Fibroblast of lung (primary cell): ENCODE results near the gene FMN1. TPM values are rescaled to one million over a fixed set of nuclear protein-coding genes. Genes with fewer than 3 reads are reported as not detected.

Experiments used
- DNase-seq, 2 donors: peaks; one replicate each; pipeline versions ENCODE4 v3.0.0 to v3.0.0-alpha.2; 2010; ENCODE audit warnings: low read depth in 2 of 2
- H2AFZ ChIP-seq: 2 replicates; pipeline ENCODE4 v1.5.1; 2012; ENCODE audit warnings: low read length, control low read depth, inconsistent platforms
- H3K27ac ChIP-seq: 2 replicates; pipeline ENCODE4 v1.5.1; 2011; ENCODE audit warnings: low read length, control low read depth; ENCODE audit not compliant: insufficient read depth
- H3K27me3 ChIP-seq: 2 replicates; pipeline ENCODE4 v1.5.1; 2011; ENCODE audit warnings: mild to moderate bottlenecking, low read length; ENCODE audit not compliant: control insufficient read depth, insufficient read depth
- H3K36me3 ChIP-seq: 2 replicates; pipeline ENCODE4 v1.5.1; 2011; ENCODE audit warnings: low read length; ENCODE audit not compliant: control insufficient read depth, insufficient read depth
- H3K4me1 ChIP-seq: 2 replicates; pipeline ENCODE4 v1.5.1; 2011; ENCODE audit warnings: low read length; ENCODE audit not compliant: control insufficient read depth, insufficient read depth; ENCODE audit errors: extremely low read depth
- H3K4me2 ChIP-seq: 2 replicates; pipeline ENCODE4 v1.5.1; 2011; ENCODE audit warnings: low read length, control low read depth; ENCODE audit not compliant: insufficient read depth; ENCODE audit errors: extremely low read depth
- H3K4me3 ChIP-seq, 4 experiments: fragments of 200-600 bp in 1 of 4; sonication (generic) in 1 of 4; replicated peaks in 1 of 4; 2 replicates each; pipeline ENCODE4 v1.5.1; 2011 to 2016; ENCODE audit warnings: low read length in 4 of 4, low read depth in 3 of 4, mild to moderate bottlenecking in 3 of 4, control low read depth in 2 of 4, inconsistent platforms in 1 of 4, mixed read lengths in 1 of 4; ENCODE audit not compliant: insufficient read depth in 1 of 4; ENCODE audit errors: control extremely low read depth in 1 of 4
- H3K79me2 ChIP-seq: 2 replicates; pipeline ENCODE4 v1.5.1; 2012; ENCODE audit warnings: mild to moderate bottlenecking, low read length, inconsistent platforms; ENCODE audit not compliant: control insufficient read depth, insufficient read depth
- H3K9ac ChIP-seq: 2 replicates; pipeline ENCODE4 v1.5.1; 2011; ENCODE audit warnings: mild to moderate bottlenecking, low read length, control low read depth; ENCODE audit not compliant: insufficient read depth
- H3K9me3 ChIP-seq: 2 replicates; pipeline ENCODE4 v1.5.1; 2012; ENCODE audit warnings: low read depth, low read length; ENCODE audit not compliant: control insufficient read depth, insufficient read depth
- H4K20me1 ChIP-seq: 2 replicates; pipeline ENCODE4 v1.5.1; 2011; ENCODE audit warnings: low read length; ENCODE audit not compliant: control insufficient read depth, insufficient read depth; ENCODE audit errors: extremely low read depth
- EZH2 ChIP-seq: IDR thresholded peaks from 2 replicates; pipeline ENCODE4 v1.5.1; 2012; ENCODE audit warnings: low read length, control low read depth, mild to moderate bottlenecking; ENCODE audit errors: missing control alignments
- polyA plus RNA-seq, 2 donors: library from polyadenylated mRNA; depleted of rRNA in 1 of 2; stranded (reverse) in 1 of 2; unstranded in 1 of 2; fragments of >200 nt; gene quantifications; 2 replicates each; pipeline ENCODE4 v1.2.1, GENCODE V29; 2011 to 2012; ENCODE audit warnings: missing spikeins in 1 of 2
- total RNA-seq: library from RNA; depleted of rRNA; stranded (reverse); fragments of >200 nt; gene quantifications from 2 replicates; pipeline ENCODE4 v1.2.1, GENCODE V29; 2014
- TF ChIP-seq, protein P1 (sequence below), 2 donors: IDR thresholded peaks in 1 of 2; conservative IDR thresholded peaks in 1 of 2; 1 replicate in 1 of 2; 2 replicates in 1 of 2; pipeline ENCODE4 v1.5.1; 2011 to 2012; ENCODE audit warnings: low read length in 2 of 2, control low read depth in 1 of 2, inconsistent platforms in 1 of 2, low read depth in 1 of 2, mild to moderate bottlenecking in 1 of 2

Gene FMN1
- total and polyA plus RNA-seq, 2 donors (not counting 1 experiment from before 2014, with no cell fraction given): 7.5 to 43.8 TPM

DNA sequence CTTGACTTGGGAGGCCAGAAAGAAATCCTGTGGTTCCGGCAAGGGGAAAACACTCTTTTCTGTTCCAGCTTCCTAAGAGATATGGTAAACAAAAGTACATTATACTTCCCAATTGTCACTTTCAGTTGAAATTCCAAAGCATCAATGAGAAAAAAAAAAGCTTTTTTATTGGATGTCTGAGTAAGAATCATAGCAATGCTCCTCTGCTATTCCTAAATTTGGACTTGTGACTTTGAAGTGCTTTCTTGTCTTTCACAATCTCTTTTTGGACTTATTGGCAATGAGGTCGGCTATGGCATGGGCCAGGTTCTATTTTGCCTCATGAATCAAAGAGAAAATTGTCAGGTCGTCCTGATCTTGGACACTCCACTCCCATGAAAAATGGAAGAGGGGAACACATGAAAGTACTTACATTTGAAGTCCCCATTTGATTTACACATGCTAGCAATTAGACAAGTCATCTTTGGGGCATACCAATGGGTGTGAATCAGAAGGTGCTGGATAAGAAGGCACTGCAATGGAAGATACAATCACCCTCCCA lies 306.2 kb downstream of the FMN1 start:
- peaks cover 2% of the 10 kb centered on the region for H3K36me3 ChIP-seq
- H3K27ac ChIP-seq: no peak overlapping the region
- no peak overlapping the region for H3K4me2 ChIP-seq
- H3K4me3 ChIP-seq: no peak overlapping the region
- DNase-seq: peak in 1 of 2 donors; percentile 38
- peaks cover 6% of the 10 kb centered on the region for H3K4me1 ChIP-seq
- no peaks in the 10 kb centered on the region for H4K20me1 ChIP-seq
- TF ChIP-seq, protein P1, sequence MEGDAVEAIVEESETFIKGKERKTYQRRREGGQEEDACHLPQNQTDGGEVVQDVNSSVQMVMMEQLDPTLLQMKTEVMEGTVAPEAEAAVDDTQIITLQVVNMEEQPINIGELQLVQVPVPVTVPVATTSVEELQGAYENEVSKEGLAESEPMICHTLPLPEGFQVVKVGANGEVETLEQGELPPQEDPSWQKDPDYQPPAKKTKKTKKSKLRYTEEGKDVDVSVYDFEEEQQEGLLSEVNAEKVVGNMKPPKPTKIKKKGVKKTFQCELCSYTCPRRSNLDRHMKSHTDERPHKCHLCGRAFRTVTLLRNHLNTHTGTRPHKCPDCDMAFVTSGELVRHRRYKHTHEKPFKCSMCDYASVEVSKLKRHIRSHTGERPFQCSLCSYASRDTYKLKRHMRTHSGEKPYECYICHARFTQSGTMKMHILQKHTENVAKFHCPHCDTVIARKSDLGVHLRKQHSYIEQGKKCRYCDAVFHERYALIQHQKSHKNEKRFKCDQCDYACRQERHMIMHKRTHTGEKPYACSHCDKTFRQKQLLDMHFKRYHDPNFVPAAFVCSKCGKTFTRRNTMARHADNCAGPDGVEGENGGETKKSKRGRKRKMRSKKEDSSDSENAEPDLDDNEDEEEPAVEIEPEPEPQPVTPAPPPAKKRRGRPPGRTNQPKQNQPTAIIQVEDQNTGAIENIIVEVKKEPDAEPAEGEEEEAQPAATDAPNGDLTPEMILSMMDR (conservative IDR thresholded peaks at IDR 0.05 in 1 of 2, IDR thresholded peaks at IDR 0.05 in 1 of 2; ENCODE audit: low read depth in 1 of 2, low read length in 2 of 2): no peak
- TF ChIP-seq EZH2: no peak
- no peak overlapping the region for H2AFZ ChIP-seq
- no peaks in the 10 kb centered on the region for H3K79me2 ChIP-seq
- no peak overlapping the region for H3K9ac ChIP-seq
- no peaks in the 10 kb centered on the region for H3K27me3 ChIP-seq
- H3K9me3 ChIP-seq: no peaks in the 10 kb centered on the region

DNA sequence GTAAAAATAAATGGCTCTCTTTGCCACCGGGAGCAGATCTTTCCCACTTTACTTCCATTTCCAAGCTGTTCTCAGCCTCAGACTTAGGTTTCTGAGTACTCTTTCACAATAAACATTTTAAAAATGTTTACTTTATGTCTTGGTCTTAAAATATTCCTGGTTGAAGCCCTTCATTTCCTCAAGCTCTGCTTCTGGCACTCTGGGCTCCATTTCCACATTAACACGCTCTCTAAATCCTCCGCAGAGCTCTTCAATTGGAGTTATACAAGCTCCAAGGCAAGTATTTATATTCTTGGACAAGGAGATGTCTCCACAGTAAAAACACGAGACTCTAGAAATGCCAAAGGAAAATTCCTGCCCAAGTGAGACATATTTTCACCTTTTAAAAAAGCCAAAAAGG lies 307.4 kb downstream of the FMN1 start:
- Histone ChIP-seq H3K27me3 (no peaks in the 10 kb centered on the region), H4K20me1 (no peaks in the 10 kb centered on the region), H3K4me1 (peaks cover 6% of the 10 kb centered on the region), H3K9me3 (no peaks in the 10 kb centered on the region), H3K36me3 (peaks cover 5% of the 10 kb centered on the region), H2AFZ (no peak overlapping the region), H3K4me3 (no peak overlapping the region), H3K79me2 (no peaks in the 10 kb centered on the region), H3K27ac (no peak overlapping the region), H3K4me2 (no peak overlapping the region), H3K9ac (no peak overlapping the region)
- peak in 1 of 2 donors; percentile 28 for DNase-seq
- TF ChIP-seq, protein P1 (conservative IDR thresholded peaks at IDR 0.05 in 1 of 2, IDR thresholded peaks at IDR 0.05 in 1 of 2; ENCODE audit: low read depth in 1 of 2, low read length in 2 of 2): peak in 1 of 2 donors; percentile 3
- TF ChIP-seq EZH2: no peak

DNA sequence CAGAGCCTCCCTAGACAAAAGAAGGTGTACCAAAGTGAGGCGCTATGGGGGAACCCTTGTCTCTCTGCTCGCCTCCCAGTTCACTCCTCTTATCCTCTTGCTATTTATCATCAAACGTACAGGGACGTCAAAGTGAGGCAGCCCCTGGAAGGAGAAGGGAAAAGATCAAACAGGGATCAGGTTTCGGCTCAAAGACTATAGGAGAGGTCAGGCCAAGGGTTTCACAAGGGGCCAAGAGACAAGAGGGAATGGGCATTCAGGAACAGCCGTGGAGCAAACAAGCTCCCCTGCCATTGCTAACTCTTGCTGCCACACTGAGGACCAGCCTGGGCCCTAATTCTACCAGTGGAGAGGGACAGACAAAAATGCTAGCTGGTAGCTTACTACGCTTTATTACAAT lies 308.1 kb downstream of the FMN1 start:
- Histone ChIP-seq H4K20me1 (no peaks in the 10 kb centered on the region), H3K27me3 (no peaks in the 10 kb centered on the region), H3K36me3 (peaks cover 5% of the 10 kb centered on the region), H3K4me3 (no peak overlapping the region), H2AFZ (no peak overlapping the region), H3K79me2 (no peaks in the 10 kb centered on the region), H3K9me3 (no peaks in the 10 kb centered on the region), H3K4me2 (no peak overlapping the region), H3K4me1 (peaks cover 6% of the 10 kb centered on the region), H3K9ac (no peak overlapping the region), H3K27ac (no peak overlapping the region)
- DNase-seq: no peak
- no peak for TF ChIP-seq EZH2
- TF ChIP-seq, protein P1 (conservative IDR thresholded peaks at IDR 0.05 in 1 of 2, IDR thresholded peaks at IDR 0.05 in 1 of 2; ENCODE audit: low read depth in 1 of 2, low read length in 2 of 2): no peak
